NCI-H2171 treated with DMSO at 0.1 percent for 48 hours (cell line): ENCODE measurements around the gene KRT72.
"Not testable (repeated sequence)": the region's sequence is repeated elsewhere in the genome, so short reads cannot be mapped to it uniquely, and the experiment has no call there.

Experiments
- DNase-seq: peaks from one replicate; lab custom pipeline; 2025; lab: John Stamatoyannopoulos, UW

KRT72 gene

GRCh38 chr12:52606581-52607218, 5.4 kb upstream of the KRT72 start:
- no peak for DNase-seq

- no peak for DNase-seq
Observed at GRCh38 chr12:52606096-52606495, 4.8 kb upstream of the KRT72 start.

- DNase-seq = no peak
Observed at GRCh38 chr12:52605542-52605941, 4.3 kb upstream of the KRT72 start.

- no peak for DNase-seq
Observed at GRCh38 chr12:52604859-52605258, 3.6 kb upstream of the KRT72 start.

- DNase-seq = no peak
Observed at GRCh38 chr12:52603314-52603713, 2.1 kb upstream of the KRT72 start.

- DNase-seq = no peak
Observed at GRCh38 chr12:52602552-52602951, 1.3 kb upstream of the KRT72 start.

- no peak for DNase-seq
Observed at GRCh38 chr12:52601671-52602070, 408 bp upstream of the KRT72 start.

- no peak for DNase-seq
Observed at GRCh38 chr12:52600475-52600874, 788 bp downstream of the KRT72 start.

GRCh38 chr12:52600071-52600470, 1.2 kb downstream of the KRT72 start:
- DNase-seq = no peak

GRCh38 chr12:52598966-52599365, 2.3 kb downstream of the KRT72 start:
- DNase-seq = no peak

- not testable (repeated sequence) for DNase-seq
Observed at GRCh38 chr12:52594237-52594636, 7.0 kb downstream of the KRT72 start.

- no peak for DNase-seq
Observed at GRCh38 chr12:52591521-52591920, 9.7 kb downstream of the KRT72 start.

- no peak for DNase-seq
Observed at GRCh38 chr12:52590021-52590420, 11.2 kb downstream of the KRT72 start.

- no peak for DNase-seq
Observed at GRCh38 chr12:52587563-52587962, 13.7 kb downstream of the KRT72 start.

GRCh38 chr12:52585946-52586345, 15.3 kb downstream of the KRT72 start:
- no peak for DNase-seq

- DNase-seq = no peak
Observed at GRCh38 chr12:52585066-52585465, 16.2 kb downstream of the KRT72 start.

- no peak for DNase-seq
Observed at GRCh38 chr12:52584156-52584682, 17.0 kb downstream of the KRT72 start.

- DNase-seq = peak; percentile 94
Observed at GRCh38 chr12:52582971-52583456, 18.2 kb downstream of the KRT72 start.

GRCh38 chr12:52582486-52582885, 18.8 kb downstream of the KRT72 start:
- peak; percentile 68 for DNase-seq

GRCh38 chr12:52581481-52581880, 19.8 kb downstream of the KRT72 start:
- DNase-seq = peak; percentile 20

GRCh38 chr12:52581066-52581465, 20.2 kb downstream of the KRT72 start:
- DNase-seq = no peak

GRCh38 chr12:52580496-52580895, 20.8 kb downstream of the KRT72 start:
- no peak for DNase-seq

- peak; percentile 54 for DNase-seq
Observed at GRCh38 chr12:52579468-52580465, 21.5 kb downstream of the KRT72 start.
